HCT116 (cell line): ENCODE data around the gene PRMT7. TPM values are rescaled to one million over a fixed set of nuclear protein-coding genes. Genes with fewer than 3 reads are reported as not detected.

Experiments
- ATAC-seq: fragments of 200-7000 bp; cut with Tn5 transposase; 2 replicates; pipeline ENCODE4 v1.9.1; 2020; ENCODE audit warnings: mild to moderate bottlenecking, moderate library complexity
- BruUV-seq: library from RNA; stranded (reverse); fragments of 400-500 nt; replicated peaks from 2 replicates; lab custom pipeline; 2021; lab: Mats Ljungman, UMichigan
- CTCF ChIA-PET: fragments of 300-600 bp; sonication (Branson Sonifier 250); formaldehyde crosslinking; loops from one replicate; lab custom pipeline; 2021; ENCODE audit warnings: antibody characterized with exemption; lab: Charles Lee
- POLR2A ChIA-PET: fragments of 300-600, 350-600 bp; sonication (Branson Sonifier 250); formaldehyde crosslinking; loops from one replicate; lab custom pipeline; 2021; ENCODE audit warnings: antibody characterized with exemption; lab: Charles Lee
- RAD21 ChIA-PET, 2 experiments: fragments of 300-600 bp; sonication (Branson Sonifier 250); formaldehyde crosslinking; loops; one replicate each; lab custom pipeline; 2023; ENCODE audit warnings: low total read pairs in 2 of 2; ENCODE audit not compliant: uncharacterized antibody in 2 of 2, unreplicated experiment in 2 of 2, low non-redundant PET in 1 of 2; lab: Charles Lee
- DNase-seq: peaks from one replicate; pipeline ENCODE4 v3.0.0-alpha.2; 2010; ENCODE audit warnings: low read depth, low spot score
- H2AFZ ChIP-seq: fragments of 200-600 bp; shearing (Covaris generic), sonication (generic); 2 replicates; pipeline ENCODE4 v1.6.1; 2017; ENCODE audit warnings: low read depth, mixed run types, mixed read lengths, antibody characterized with exemption, low read length; ENCODE audit not compliant: poor library complexity, severe bottlenecking
- H3K27ac ChIP-seq: 2 replicates; pipeline ENCODE4 v1.5.1; 2012; ENCODE audit warnings: low read depth, low read length
- H3K27me3 ChIP-seq: fragments of 200-600 bp; sonication (generic); 2 replicates; pipeline ENCODE4 v1.6.1; 2016; ENCODE audit warnings: mixed run types, low read length, mixed read lengths; ENCODE audit not compliant: insufficient read depth
- H3K36me3 ChIP-seq, 2 experiments: fragments of 200-500 bp in 1 of 2; fragments of 200-600 bp in 1 of 2; sonication (Bioruptor generic) in 1 of 2; sonication (generic) in 1 of 2; 2 replicates each; pipeline versions ENCODE4 v1.5.1 to v1.6.1; 2014 to 2016; ENCODE audit warnings: low read length in 2 of 2, inconsistent platforms in 1 of 2, mixed read lengths in 1 of 2, mixed run types in 1 of 2; ENCODE audit not compliant: insufficient read depth in 2 of 2, control insufficient read depth in 1 of 2
- H3K4me1 ChIP-seq, 2 experiments: fragments of 200-600 bp in 1 of 2; sonication (generic) in 1 of 2; 2 replicates each; pipeline versions ENCODE4 v1.5.1 to v1.6.1; 2012 to 2017; ENCODE audit warnings: low read length in 2 of 2, inconsistent platforms in 1 of 2, mild to moderate bottlenecking in 1 of 2, mixed read lengths in 1 of 2, mixed run types in 1 of 2, moderate library complexity in 1 of 2; ENCODE audit not compliant: insufficient read depth in 2 of 2, control insufficient read depth in 1 of 2
- H3K4me2 ChIP-seq: fragments of 200-600 bp; sonication (generic); 2 replicates; pipeline ENCODE4 v1.6.1; 2017; ENCODE audit warnings: mixed run types, low read length, mixed read lengths
- H3K4me3 ChIP-seq, 2 experiments: fragments of 200-600 bp in 1 of 2; sonication (generic) in 1 of 2; replicated peaks in 1 of 2; 2 replicates each; pipeline ENCODE4 v1.5.1; 2011 to 2016; ENCODE audit warnings: low read length in 2 of 2, control low read depth in 1 of 2, low read depth in 1 of 2, mild to moderate bottlenecking in 1 of 2, mixed read lengths in 1 of 2, mixed run types in 1 of 2
- H3K79me2 ChIP-seq: fragments of 200-600 bp; sonication (generic); 2 replicates; pipeline ENCODE4 v1.6.1; 2017; ENCODE audit warnings: mild to moderate bottlenecking, mixed run types, low read length, moderate library complexity, mixed read lengths; ENCODE audit not compliant: insufficient read depth
- H3K9ac ChIP-seq: fragments of 200-600 bp; sonication (generic); 2 replicates; pipeline ENCODE4 v1.6.1; 2016; ENCODE audit warnings: low read length, mixed read lengths
- H3K9me2 ChIP-seq: fragments of 200-600 bp; sonication (generic), shearing (Covaris generic); 2 replicates; pipeline ENCODE4 v1.6.1; 2017; ENCODE audit warnings: mixed run types, mild to moderate bottlenecking, moderate library complexity; ENCODE audit not compliant: insufficient read depth
- H3K9me3 ChIP-seq, 2 experiments: fragments of 200-500 bp in 1 of 2; fragments of 200-600 bp in 1 of 2; sonication (Bioruptor generic) in 1 of 2; sonication (generic) in 1 of 2; 2 replicates each; pipeline ENCODE4 v1.6.1; 2014 to 2017; ENCODE audit warnings: low read length in 2 of 2, mixed read lengths in 2 of 2, inconsistent platforms in 1 of 2, low read depth in 1 of 2, mild to moderate bottlenecking in 1 of 2, mixed run types in 1 of 2, moderate library complexity in 1 of 2; ENCODE audit not compliant: control insufficient read depth in 1 of 2, insufficient read depth in 1 of 2
- H4K20me1 ChIP-seq: fragments of 200-600 bp; sonication (generic), shearing (Covaris generic); 2 replicates; pipeline ENCODE4 v1.6.1; 2017; ENCODE audit warnings: mixed run types, mild to moderate bottlenecking, moderate library complexity; ENCODE audit not compliant: insufficient read depth
- ATF3 ChIP-seq: IDR thresholded peaks from 2 replicates; pipeline ENCODE4 v1.6.1; 2012
- CBX3 ChIP-seq: IDR thresholded peaks from 2 replicates; pipeline ENCODE4 v1.6.1; 2012; ENCODE audit warnings: low read depth
- CEBPB ChIP-seq: IDR thresholded peaks from 2 replicates; pipeline ENCODE4 v1.6.1; 2012; ENCODE audit warnings: low read depth
- EGR1 ChIP-seq: IDR thresholded peaks from 2 replicates; pipeline ENCODE4 v1.6.1; 2012; ENCODE audit warnings: low read depth
- EZH2 ChIP-seq: fragments of 200-600 bp; sonication (generic); IDR thresholded peaks from 2 replicates; pipeline ENCODE4 v1.6.1; 2017; ENCODE audit warnings: antibody characterized with exemption, mixed run types
- POLR2A ChIP-seq: IDR thresholded peaks from 2 replicates; pipeline ENCODE4 v1.7.0; 2011; ENCODE audit warnings: borderline replicate concordance; ENCODE audit not compliant: insufficient read depth, insufficient read length; ENCODE audit errors: extremely low read depth
- POLR2AphosphoS5 ChIP-seq: IDR thresholded peaks from 2 replicates; pipeline ENCODE4 v1.6.1; 2011; ENCODE audit warnings: mild to moderate bottlenecking, low read depth, low read length, moderate library complexity
- SRF ChIP-seq: IDR thresholded peaks from 2 replicates; pipeline ENCODE4 v1.6.1; 2012; ENCODE audit warnings: low read depth
- TCF7L2 ChIP-seq: IDR thresholded peaks from 2 replicates; pipeline ENCODE4 v1.7.0; 2011; ENCODE audit warnings: borderline replicate concordance, inconsistent platforms; ENCODE audit not compliant: insufficient read depth, insufficient read length; ENCODE audit errors: extremely low read depth
- YY1 ChIP-seq: IDR thresholded peaks from 2 replicates; pipeline ENCODE4 v1.6.1; 2011; ENCODE audit warnings: low read length, low read depth, moderate library complexity, mild to moderate bottlenecking; ENCODE audit not compliant: insufficient replicate concordance; ENCODE audit errors: extremely low read depth
- ZFX ChIP-seq: fragments of 450-650 bp; IDR thresholded peaks from 2 replicates; pipeline ENCODE4 v1.6.1; 2017
- ZNF274 ChIP-seq: fragments of 200-500 bp; sonication (Bioruptor generic); IDR thresholded peaks from 2 replicates; pipeline ENCODE4 v1.6.1; 2014; ENCODE audit warnings: mild to moderate bottlenecking, low read depth, low read length, inconsistent platforms
- intact Hi-C: fragments of 100-400 bp; cut with micrococcal nuclease; formaldehyde crosslinking; loops from 2 replicates; pipeline ENCODE4 v1.10.0; 2022
- total RNA-seq: library from RNA; stranded (reverse); gene quantifications from one replicate; pipeline ENCODE4 v1.2.1, GENCODE V29; 2021; ENCODE audit not compliant: unreplicated experiment
- TF ChIP-seq, protein P1 (sequence below): IDR thresholded peaks from 2 replicates; pipeline ENCODE4 v1.6.1; 2011; ENCODE audit warnings: mild to moderate bottlenecking, low read length, moderate library complexity; ENCODE audit not compliant: insufficient replicate concordance; ENCODE audit errors: extremely low read depth
- TF ChIP-seq, protein P2 (sequence below): IDR thresholded peaks from 2 replicates; pipeline ENCODE4 v1.6.1; 2012

Gene PRMT7
- total RNA-seq, 1 experiment from 2014 or later, result 34.4 TPM

DNA sequence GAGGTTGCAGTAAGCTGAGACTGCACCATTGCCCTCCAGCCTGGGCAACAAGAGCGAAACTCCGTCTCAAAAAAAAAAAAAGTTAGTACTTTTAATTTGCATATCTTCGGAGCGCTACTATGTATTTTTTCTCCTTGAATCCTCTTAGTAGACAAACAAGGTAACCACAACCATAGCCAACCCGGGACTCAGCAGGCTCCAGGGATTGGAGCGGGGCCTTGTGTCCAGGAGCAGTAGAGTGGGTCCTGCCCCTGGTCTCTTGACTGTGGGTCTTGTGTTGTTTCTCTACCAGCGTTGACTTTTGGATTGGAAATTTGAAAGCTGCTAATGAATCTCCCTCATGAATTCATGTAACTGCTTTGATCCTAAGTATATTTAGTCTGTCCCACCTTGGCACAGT is 32.3 kb downstream of the PRMT7 start:
- Histone ChIP-seq H3K9me2 (no peaks in the 10 kb centered on the region), H3K4me1 (no peaks in the 10 kb centered on the region), H3K36me3 (peaks cover 31% of the 10 kb centered on the region in 2 experiments; a peak in 3 of 4 replicates), H3K4me2 (no peak overlapping the region), H4K20me1 (no peaks in the 10 kb centered on the region), H3K9ac (no peak overlapping the region), H2AFZ (no peak overlapping the region), H3K9me3 (no peaks in the 10 kb centered on the region), H3K27ac (no peak overlapping the region), H3K4me3 (no peak overlapping the region), H3K79me2 (no peaks in the 10 kb centered on the region), H3K27me3 (no peaks in the 10 kb centered on the region)
- no peak for ATAC-seq
- DNase-seq, result no peak
- BruUV-seq, result no TSS peak
- ChIA-PET CTCF (no interaction called here), POLR2A (no interaction called here), RAD21 (no interaction called here)
- intact Hi-C loops, result no loop called here
- TF ChIP-seq ZNF274 (no peak), POLR2AphosphoS5 (no peak), YY1 (no peak), ATF3 (no peak)
- TF ChIP-seq, protein P1, sequence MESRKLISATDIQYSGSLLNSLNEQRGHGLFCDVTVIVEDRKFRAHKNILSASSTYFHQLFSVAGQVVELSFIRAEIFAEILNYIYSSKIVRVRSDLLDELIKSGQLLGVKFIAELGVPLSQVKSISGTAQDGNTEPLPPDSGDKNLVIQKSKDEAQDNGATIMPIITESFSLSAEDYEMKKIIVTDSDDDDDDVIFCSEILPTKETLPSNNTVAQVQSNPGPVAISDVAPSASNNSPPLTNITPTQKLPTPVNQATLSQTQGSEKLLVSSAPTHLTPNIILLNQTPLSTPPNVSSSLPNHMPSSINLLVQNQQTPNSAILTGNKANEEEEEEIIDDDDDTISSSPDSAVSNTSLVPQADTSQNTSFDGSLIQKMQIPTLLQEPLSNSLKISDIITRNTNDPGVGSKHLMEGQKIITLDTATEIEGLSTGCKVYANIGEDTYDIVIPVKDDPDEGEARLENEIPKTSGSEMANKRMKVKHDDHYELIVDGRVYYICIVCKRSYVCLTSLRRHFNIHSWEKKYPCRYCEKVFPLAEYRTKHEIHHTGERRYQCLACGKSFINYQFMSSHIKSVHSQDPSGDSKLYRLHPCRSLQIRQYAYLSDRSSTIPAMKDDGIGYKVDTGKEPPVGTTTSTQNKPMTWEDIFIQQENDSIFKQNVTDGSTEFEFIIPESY, result no peak

DNA sequence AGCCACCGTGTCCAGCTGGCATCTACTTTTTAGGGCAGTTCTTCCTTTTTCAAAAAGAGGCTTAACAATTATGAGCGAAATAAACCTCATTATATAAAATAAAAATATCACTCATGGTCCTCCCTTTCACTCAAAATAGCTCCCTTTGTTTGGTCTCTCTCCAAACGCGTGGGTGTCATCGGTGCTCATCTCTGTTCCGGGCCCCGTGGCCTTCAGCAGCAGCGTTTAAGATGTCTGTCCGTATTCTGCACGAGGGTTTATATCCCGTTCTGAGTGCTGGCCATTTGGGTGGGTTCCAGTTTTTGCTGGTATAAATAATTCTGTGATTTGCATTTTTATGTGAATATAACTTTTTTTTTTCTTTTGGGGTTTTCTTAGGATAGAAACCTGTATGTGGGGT is 33.4 kb downstream of the PRMT7 start:
- Histone ChIP-seq H3K9me2 (no peaks in the 10 kb centered on the region), H4K20me1 (no peaks in the 10 kb centered on the region), H3K27ac (no peak overlapping the region), H3K4me1 (no peaks in the 10 kb centered on the region), H3K9me3 (no peaks in the 10 kb centered on the region), H3K4me2 (no peak overlapping the region), H3K36me3 (peaks cover 31 to 36% of the 10 kb centered on the region in 2 experiments; a peak in 3 of 4 replicates), H3K9ac (no peak overlapping the region), H3K4me3 (no peak overlapping the region), H3K79me2 (no peaks in the 10 kb centered on the region), H2AFZ (no peak overlapping the region), H3K27me3 (no peaks in the 10 kb centered on the region)
- ChIA-PET RAD21 (no interaction called here), CTCF (no interaction called here), POLR2A (no interaction called here)
- intact Hi-C loops, result no loop called here
- no peak for DNase-seq
- BruUV-seq, result no TSS peak
- ATAC-seq, result no peak
- TF ChIP-seq EZH2 (no peak), ZFX (no peak), POLR2A (no peak), CBX3 (no peak), SRF (no peak), EGR1 (no peak), TCF7L2 (no peak), POLR2AphosphoS5 (no peak), CEBPB (no peak), ZNF274 (no peak), ATF3 (no peak)
- TF ChIP-seq, protein P1, result no peak
- TF ChIP-seq, protein P2, sequence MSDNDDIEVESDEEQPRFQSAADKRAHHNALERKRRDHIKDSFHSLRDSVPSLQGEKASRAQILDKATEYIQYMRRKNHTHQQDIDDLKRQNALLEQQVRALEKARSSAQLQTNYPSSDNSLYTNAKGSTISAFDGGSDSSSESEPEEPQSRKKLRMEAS, result no peak
